ENCODE results near the gene MRFAP1L1.

The MRFAP1L1 gene

GRCh38 chr4:6668391-6668790 is 41.3 kb downstream of the MRFAP1L1 start:
- H3K4me3 ChIP-seq (ENCODE audit: low read depth, low read length): no peak overlapping the region
- no peak for DNase-seq (ENCODE audit: low read depth)
- no peak for TF ChIP-seq CTCF (IDR thresholded peaks at IDR 0.05; ENCODE audit: low read depth, low read length, missing control alignments)

- no peak for DNase-seq (ENCODE audit: low read depth)
- TF ChIP-seq CTCF (IDR thresholded peaks at IDR 0.05; ENCODE audit: low read depth, low read length, missing control alignments): no peak
- H3K4me3 ChIP-seq (ENCODE audit: low read depth, low read length): no peak overlapping the region
These were observed 44.4 kb downstream of the MRFAP1L1 start for GRCh38 chr4:6665320-6665654.

- TF ChIP-seq CTCF (IDR thresholded peaks at IDR 0.05; ENCODE audit: low read depth, low read length, missing control alignments): no peak
- DNase-seq (ENCODE audit: low read depth): no peak
- H3K4me3 ChIP-seq (ENCODE audit: low read depth, low read length): no peak overlapping the region
These were observed 45.9 kb downstream of the MRFAP1L1 start for GRCh38 chr4:6663596-6664393.

GRCh38 chr4:6662591-6662990 is 47.1 kb downstream of the MRFAP1L1 start:
- no peak for DNase-seq (ENCODE audit: low read depth)
- no peak overlapping the region for H3K4me3 ChIP-seq (ENCODE audit: low read depth, low read length)
- TF ChIP-seq CTCF (IDR thresholded peaks at IDR 0.05; ENCODE audit: low read depth, low read length, missing control alignments): no peak

- DNase-seq (ENCODE audit: low read depth): no peak
- H3K4me3 ChIP-seq (ENCODE audit: low read depth, low read length): no peak overlapping the region
- TF ChIP-seq CTCF (IDR thresholded peaks at IDR 0.05; ENCODE audit: low read depth, low read length, missing control alignments): no peak
These were observed 49.2 kb downstream of the MRFAP1L1 start for GRCh38 chr4:6660430-6660829.

- no peak for TF ChIP-seq CTCF (IDR thresholded peaks at IDR 0.05; ENCODE audit: low read depth, low read length, missing control alignments)
- no peak for DNase-seq (ENCODE audit: low read depth)
- H3K4me3 ChIP-seq (ENCODE audit: low read depth, low read length): no peak overlapping the region
These were observed 49.8 kb downstream of the MRFAP1L1 start for GRCh38 chr4:6659897-6660296.

GRCh38 chr4:6658597-6659075 is 51.0 kb downstream of the MRFAP1L1 start:
- H3K4me3 ChIP-seq (ENCODE audit: low read depth, low read length): peak overlapping the region; percentile 21
- TF ChIP-seq CTCF (IDR thresholded peaks at IDR 0.05; ENCODE audit: low read depth, low read length, missing control alignments): no peak
- DNase-seq (ENCODE audit: low read depth): no peak
